DOHH2 (cell line): ENCODE measurements around the gene ACTR6.

Experiments
- EZH2phosphoT487 ChIP-seq: fragments of 200-600 bp; sonication (generic); IDR thresholded peaks from 2 replicates; pipeline ENCODE4 v1.6.1; 2017; ENCODE audit warnings: borderline replicate concordance, mild to moderate bottlenecking, antibody characterized with exemption, low read length, moderate library complexity, mixed read lengths
- TF ChIP-seq, protein P1 (sequence below): fragments of 200-600 bp; sonication (generic); IDR thresholded peaks from one replicate; pipeline ENCODE4 v1.5.1; 2014; ENCODE audit warnings: antibody characterized with exemption, mild to moderate bottlenecking, low read depth, low read length; ENCODE audit not compliant: poor library complexity, severe bottlenecking

DNA sequence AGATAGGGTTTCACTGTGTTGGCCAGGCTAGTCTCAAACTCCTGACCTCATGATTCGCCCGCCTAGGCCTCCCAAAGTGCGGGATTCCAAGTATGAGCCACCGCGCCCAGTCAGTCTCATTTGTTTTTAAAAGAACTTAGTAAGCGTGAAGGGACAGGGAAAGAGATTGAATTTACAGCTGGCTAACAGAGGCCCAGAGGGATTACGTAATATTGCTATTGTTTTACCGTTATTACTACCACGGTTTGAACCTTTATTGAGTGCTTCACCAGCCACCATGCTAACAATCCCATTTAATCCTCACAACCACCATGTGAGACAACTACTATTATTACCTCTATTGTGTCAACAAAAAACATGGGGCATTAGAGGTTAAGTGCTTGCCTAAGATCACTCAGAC, 31.3 kb upstream of the ACTR6 start:
- TF ChIP-seq, protein P1, sequence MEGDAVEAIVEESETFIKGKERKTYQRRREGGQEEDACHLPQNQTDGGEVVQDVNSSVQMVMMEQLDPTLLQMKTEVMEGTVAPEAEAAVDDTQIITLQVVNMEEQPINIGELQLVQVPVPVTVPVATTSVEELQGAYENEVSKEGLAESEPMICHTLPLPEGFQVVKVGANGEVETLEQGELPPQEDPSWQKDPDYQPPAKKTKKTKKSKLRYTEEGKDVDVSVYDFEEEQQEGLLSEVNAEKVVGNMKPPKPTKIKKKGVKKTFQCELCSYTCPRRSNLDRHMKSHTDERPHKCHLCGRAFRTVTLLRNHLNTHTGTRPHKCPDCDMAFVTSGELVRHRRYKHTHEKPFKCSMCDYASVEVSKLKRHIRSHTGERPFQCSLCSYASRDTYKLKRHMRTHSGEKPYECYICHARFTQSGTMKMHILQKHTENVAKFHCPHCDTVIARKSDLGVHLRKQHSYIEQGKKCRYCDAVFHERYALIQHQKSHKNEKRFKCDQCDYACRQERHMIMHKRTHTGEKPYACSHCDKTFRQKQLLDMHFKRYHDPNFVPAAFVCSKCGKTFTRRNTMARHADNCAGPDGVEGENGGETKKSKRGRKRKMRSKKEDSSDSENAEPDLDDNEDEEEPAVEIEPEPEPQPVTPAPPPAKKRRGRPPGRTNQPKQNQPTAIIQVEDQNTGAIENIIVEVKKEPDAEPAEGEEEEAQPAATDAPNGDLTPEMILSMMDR = no peak
- TF ChIP-seq EZH2phosphoT487 = no peak
